Measurements from ENCODE around the gene NXPH3.

NXPH3 gene

GRCh38 chr17:49583226-49583625 is 7.6 kb downstream of the NXPH3 start:
- TF ChIP-seq, protein P1, sequence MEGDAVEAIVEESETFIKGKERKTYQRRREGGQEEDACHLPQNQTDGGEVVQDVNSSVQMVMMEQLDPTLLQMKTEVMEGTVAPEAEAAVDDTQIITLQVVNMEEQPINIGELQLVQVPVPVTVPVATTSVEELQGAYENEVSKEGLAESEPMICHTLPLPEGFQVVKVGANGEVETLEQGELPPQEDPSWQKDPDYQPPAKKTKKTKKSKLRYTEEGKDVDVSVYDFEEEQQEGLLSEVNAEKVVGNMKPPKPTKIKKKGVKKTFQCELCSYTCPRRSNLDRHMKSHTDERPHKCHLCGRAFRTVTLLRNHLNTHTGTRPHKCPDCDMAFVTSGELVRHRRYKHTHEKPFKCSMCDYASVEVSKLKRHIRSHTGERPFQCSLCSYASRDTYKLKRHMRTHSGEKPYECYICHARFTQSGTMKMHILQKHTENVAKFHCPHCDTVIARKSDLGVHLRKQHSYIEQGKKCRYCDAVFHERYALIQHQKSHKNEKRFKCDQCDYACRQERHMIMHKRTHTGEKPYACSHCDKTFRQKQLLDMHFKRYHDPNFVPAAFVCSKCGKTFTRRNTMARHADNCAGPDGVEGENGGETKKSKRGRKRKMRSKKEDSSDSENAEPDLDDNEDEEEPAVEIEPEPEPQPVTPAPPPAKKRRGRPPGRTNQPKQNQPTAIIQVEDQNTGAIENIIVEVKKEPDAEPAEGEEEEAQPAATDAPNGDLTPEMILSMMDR (IDR thresholded peaks at IDR 0.05; ENCODE audit: low read depth, low read length) = no peak
- no peak for TF ChIP-seq EZH2phosphoT487 (IDR thresholded peaks at IDR 0.05; ENCODE audit: low read depth)
- H3K36me3 ChIP-seq (replicated peaks; ENCODE audit: low read depth, low read length) = no peaks in the 10 kb centered on the region
- peaks cover 2% of the 10 kb centered on the region for H3K4me1 ChIP-seq (ENCODE audit: low read length)
- H3K9ac ChIP-seq (ENCODE audit: low read length) = no peak overlapping the region
- H3K4me2 ChIP-seq (ENCODE audit: low read length) = no peak overlapping the region
- H3K27me3 ChIP-seq (ENCODE audit: low read depth, low read length) = no peaks in the 10 kb centered on the region
- no peaks in the 10 kb centered on the region for H3K9me3 ChIP-seq (ENCODE audit: insufficient read depth, low read length)
- H3K79me2 ChIP-seq (ENCODE audit: low read length) = no peaks in the 10 kb centered on the region
- no peak overlapping the region for H3K4me3 ChIP-seq (ENCODE audit: low read length)
- H3K27ac ChIP-seq (ENCODE audit: low read length) = no peak overlapping the region
- H2AFZ ChIP-seq (ENCODE audit: low read depth, low read length) = no peak overlapping the region
- no peaks in the 10 kb centered on the region for H4K20me1 ChIP-seq (ENCODE audit: insufficient read depth, low read length)

- Histone ChIP-seq H4K20me1 (ENCODE audit: insufficient read depth, low read length) (no peaks in the 10 kb centered on the region), H2AFZ (ENCODE audit: low read depth, low read length) (no peak overlapping the region), H3K27ac (ENCODE audit: low read length) (no peak overlapping the region), H3K36me3 (replicated peaks; ENCODE audit: low read depth, low read length) (no peaks in the 10 kb centered on the region), H3K4me2 (ENCODE audit: low read length) (no peak overlapping the region), H3K27me3 (ENCODE audit: low read depth, low read length) (no peaks in the 10 kb centered on the region), H3K9ac (ENCODE audit: low read length) (no peak overlapping the region), H3K79me2 (ENCODE audit: low read length) (no peaks in the 10 kb centered on the region), H3K4me1 (ENCODE audit: low read length) (no peaks in the 10 kb centered on the region), H3K4me3 (ENCODE audit: low read length) (no peak overlapping the region), H3K9me3 (ENCODE audit: insufficient read depth, low read length) (no peaks in the 10 kb centered on the region)
- no peak for TF ChIP-seq EZH2phosphoT487 (IDR thresholded peaks at IDR 0.05; ENCODE audit: low read depth)
- TF ChIP-seq, protein P1 (IDR thresholded peaks at IDR 0.05; ENCODE audit: low read depth, low read length) = no peak
Observed at GRCh38 chr17:49583889-49584288, 8.2 kb downstream of the NXPH3 start.

- H3K4me1 ChIP-seq (ENCODE audit: low read length) = no peaks in the 10 kb centered on the region
- no peaks in the 10 kb centered on the region for H3K9me3 ChIP-seq (ENCODE audit: insufficient read depth, low read length)
- TF ChIP-seq, protein P1 (IDR thresholded peaks at IDR 0.05; ENCODE audit: low read depth, low read length) = no peak
- no peak for TF ChIP-seq EZH2phosphoT487 (IDR thresholded peaks at IDR 0.05; ENCODE audit: low read depth)
- no peak overlapping the region for H3K27ac ChIP-seq (ENCODE audit: low read length)
- no peaks in the 10 kb centered on the region for H4K20me1 ChIP-seq (ENCODE audit: insufficient read depth, low read length)
- no peak overlapping the region for H2AFZ ChIP-seq (ENCODE audit: low read depth, low read length)
- no peaks in the 10 kb centered on the region for H3K36me3 ChIP-seq (replicated peaks; ENCODE audit: low read depth, low read length)
- H3K4me3 ChIP-seq (ENCODE audit: low read length) = no peak overlapping the region
- no peaks in the 10 kb centered on the region for H3K79me2 ChIP-seq (ENCODE audit: low read length)
- H3K27me3 ChIP-seq (ENCODE audit: low read depth, low read length) = no peaks in the 10 kb centered on the region
- no peak overlapping the region for H3K4me2 ChIP-seq (ENCODE audit: low read length)
- H3K9ac ChIP-seq (ENCODE audit: low read length) = no peak overlapping the region
Observed at GRCh38 chr17:49585422-49586027, 9.9 kb downstream of the NXPH3 start.

- H3K79me2 ChIP-seq (ENCODE audit: low read length) = no peaks in the 10 kb centered on the region
- no peaks in the 10 kb centered on the region for H3K9me3 ChIP-seq (ENCODE audit: insufficient read depth, low read length)
Observed at GRCh38 chr17:49587366-49588073, 11.8 kb downstream of the NXPH3 start.

More at GRCh38 chr17:49587366-49588073, 11.8 kb downstream of the NXPH3 start:
- TF ChIP-seq, protein P1 (IDR thresholded peaks at IDR 0.05; ENCODE audit: low read depth, low read length) = no peak
- no peak for TF ChIP-seq EZH2phosphoT487 (IDR thresholded peaks at IDR 0.05; ENCODE audit: low read depth)
- Histone ChIP-seq H3K36me3 (replicated peaks; ENCODE audit: low read depth, low read length) (no peaks in the 10 kb centered on the region), H2AFZ (ENCODE audit: low read depth, low read length) (no peak overlapping the region), H3K27ac (ENCODE audit: low read length) (no peak overlapping the region), H3K27me3 (ENCODE audit: low read depth, low read length) (no peaks in the 10 kb centered on the region), H3K4me1 (ENCODE audit: low read length) (no peaks in the 10 kb centered on the region), H3K9ac (ENCODE audit: low read length) (no peak overlapping the region), H3K4me3 (ENCODE audit: low read length) (no peak overlapping the region), H4K20me1 (ENCODE audit: insufficient read depth, low read length) (no peaks in the 10 kb centered on the region), H3K4me2 (ENCODE audit: low read length) (no peak overlapping the region)
